Lower lobe of right lung (tissue), 2 donors: Measurements from ENCODE around the gene SNX13. TPM values are rescaled to one million over a fixed set of nuclear protein-coding genes. Genes with fewer than 3 reads are reported as not detected.

Experiments used
- ATAC-seq, 2 donors: fragments of 200-7000 bp; cut with Tn5 transposase; one replicate each; pipeline ENCODE4 v1.9.1; 2020 to 2022; ENCODE audit warnings: mild to moderate bottlenecking in 2 of 2, moderate library complexity in 2 of 2
- DNase-seq: peaks from one replicate; pipeline ENCODE4 v3.0.0-alpha.2; 2020
- H3K27ac ChIP-seq: fragments of 200-600 bp; one replicate; pipeline ENCODE4 v1.8.0; 2022
- H3K27me3 ChIP-seq: fragments of 200-600 bp; one replicate; pipeline ENCODE4 v1.8.0; 2022; ENCODE audit warnings: low read depth
- H3K36me3 ChIP-seq: fragments of 200-600 bp; one replicate; pipeline ENCODE4 v1.8.0; 2022; ENCODE audit warnings: mild to moderate bottlenecking
- H3K4me1 ChIP-seq: fragments of 200-600 bp; one replicate; pipeline ENCODE4 v1.8.0; 2022
- H3K4me3 ChIP-seq: fragments of 200-600 bp; one replicate; pipeline ENCODE4 v1.8.0; 2022; ENCODE audit warnings: mild to moderate bottlenecking
- H3K9me3 ChIP-seq: fragments of 200-600 bp; one replicate; pipeline ENCODE4 v1.8.0; 2022
- CTCF ChIP-seq: fragments of 200-600 bp; IDR thresholded peaks from one replicate; pipeline ENCODE4 v1.8.0; 2022; ENCODE audit warnings: antibody characterized with exemption, mild to moderate bottlenecking
- intact Hi-C: fragments of 100-400 bp; cut with DNase I; formaldehyde crosslinking; loops from one replicate; pipeline ENCODE4 v1.11.0; 2022
- total RNA-seq: library from RNA; stranded (reverse); fragmentation: NEBNext Ultra II Directional; extraction: Animal tissue kit (Norgen Biotek cat#: 25700); gene quantifications from one replicate; pipeline ENCODE4 v1.2.1, GENCODE V29; 2021
- donor health status: DM: no; HTN: yes; CAD: no; lungs with severe emphysema.

The SNX13 gene
- total RNA-seq, 1 donor from 2014 or later, result 62.7 TPM

- H3K9me3 ChIP-seq, result no peaks in the 10 kb centered on the region
- no peak for DNase-seq
- no peak for TF ChIP-seq CTCF
- intact Hi-C loops, result no loop called here
- peaks cover 24% of the 10 kb centered on the region for H3K36me3 ChIP-seq
- no peak overlapping the region for H3K27ac ChIP-seq
- H3K4me3 ChIP-seq, result no peak overlapping the region
- no peak for ATAC-seq
- H3K27me3 ChIP-seq, result no peaks in the 10 kb centered on the region
- H3K4me1 ChIP-seq, result no peaks in the 10 kb centered on the region
Measured at GRCh38 chr7:17849504-17849903, 90.8 kb downstream of the SNX13 start.

- Histone ChIP-seq H3K27me3 (no peaks in the 10 kb centered on the region), H3K36me3 (peaks cover 24% of the 10 kb centered on the region), H3K9me3 (no peaks in the 10 kb centered on the region), H3K4me1 (no peaks in the 10 kb centered on the region), H3K27ac (no peak overlapping the region), H3K4me3 (no peak overlapping the region)
- TF ChIP-seq CTCF, result no peak
- DNase-seq (no peak), ATAC-seq (no peak)
- intact Hi-C loops, result no loop called here
Measured at GRCh38 chr7:17848516-17848915, 91.8 kb downstream of the SNX13 start.

GRCh38 chr7:17846935-17847334, 93.4 kb downstream of the SNX13 start:
- no peaks in the 10 kb centered on the region for H3K9me3 ChIP-seq
- DNase-seq (no peak), ATAC-seq (no peak)
- intact Hi-C loops, result no loop called here
- peaks cover 21% of the 10 kb centered on the region for H3K36me3 ChIP-seq
- no peak overlapping the region for H3K4me3 ChIP-seq
- H3K27me3 ChIP-seq, result no peaks in the 10 kb centered on the region
- H3K27ac ChIP-seq, result no peak overlapping the region
- TF ChIP-seq CTCF, result no peak
- no peaks in the 10 kb centered on the region for H3K4me1 ChIP-seq

- H3K36me3 ChIP-seq, result peaks cover 18% of the 10 kb centered on the region
- H3K4me3 ChIP-seq, result no peak overlapping the region
- DNase-seq (no peak), ATAC-seq (no peak)
- no peak overlapping the region for H3K27ac ChIP-seq
- no peaks in the 10 kb centered on the region for H3K27me3 ChIP-seq
- intact Hi-C loops, result no loop called here
- TF ChIP-seq CTCF, result no peak
- H3K9me3 ChIP-seq, result no peaks in the 10 kb centered on the region
- no peaks in the 10 kb centered on the region for H3K4me1 ChIP-seq
Measured at GRCh38 chr7:17845197-17845547, 95.1 kb downstream of the SNX13 start.

- H3K27ac ChIP-seq, result no peak overlapping the region
- no peaks in the 10 kb centered on the region for H3K4me1 ChIP-seq
- no peak for ATAC-seq
- no peaks in the 10 kb centered on the region for H3K27me3 ChIP-seq
- H3K4me3 ChIP-seq, result no peak overlapping the region
- H3K36me3 ChIP-seq, result peaks cover 20% of the 10 kb centered on the region
- DNase-seq, result no peak
- intact Hi-C loops, result no loop called here
- H3K9me3 ChIP-seq, result no peaks in the 10 kb centered on the region
- TF ChIP-seq CTCF, result no peak
Measured at GRCh38 chr7:17844514-17845196, 95.6 kb downstream of the SNX13 start.
